H1 (cell line): ENCODE measurements around the gene RAP1GAP. TPM values are rescaled to one million over a fixed set of nuclear protein-coding genes. Genes with fewer than 3 reads are reported as not detected.

Source experiments
- CTCF ChIA-PET: fragments of 300-600 bp; sonication (Branson Sonifier 250); formaldehyde crosslinking; loops from one replicate; lab custom pipeline; 2021; ENCODE audit not compliant: partially characterized antibody; lab: Charles Lee
- POLR2A ChIA-PET: fragments of 300-600 bp; sonication (Branson Sonifier 250); formaldehyde crosslinking; loops from one replicate; lab custom pipeline; 2021; ENCODE audit warnings: inconsistent platforms; ENCODE audit not compliant: partially characterized antibody; lab: Charles Lee
- DNase-seq, 2 experiments: peaks; one replicate each; pipeline versions ENCODE4 v3.0.0 to v3.0.0-alpha.2; 2010 to 2022; ENCODE audit warnings: low spot score in 2 of 2, low read depth in 1 of 2, mixed read lengths in 1 of 2
- FAIRE-seq: peaks from 2 replicates; lab custom pipeline; 2011; peaks lifted over from hg19 to GRCh38; lab: Jason Lieb, UNC
- H2AFZ ChIP-seq: 2 replicates; pipeline ENCODE4 v1.8.1; 2012; ENCODE audit warnings: low read length, inconsistent platforms
- H2AK5ac ChIP-seq: 2 replicates; pipeline ENCODE4 v1.6.1; 2013; ENCODE audit warnings: low read depth, low read length
- H2BK120ac ChIP-seq: replicated peaks from 2 replicates; pipeline ENCODE3; 2013; ENCODE audit warnings: low read depth, low read length, inconsistent platforms
- H2BK12ac ChIP-seq: 2 replicates; pipeline ENCODE4 v1.6.1; 2013; ENCODE audit warnings: low read depth, low read length
- H2BK15ac ChIP-seq: 2 replicates; pipeline ENCODE4 v1.6.1; 2013; ENCODE audit warnings: low read length
- H2BK20ac ChIP-seq: 2 replicates; pipeline ENCODE4 v1.6.1; 2013; ENCODE audit warnings: low read length
- H2BK5ac ChIP-seq: 2 replicates; pipeline ENCODE4 v1.6.1; 2013; ENCODE audit warnings: low read depth, low read length
- H3K14ac ChIP-seq: 2 replicates; pipeline ENCODE4 v1.6.1; 2013; ENCODE audit warnings: inconsistent platforms; ENCODE audit not compliant: insufficient read length
- H3K18ac ChIP-seq: 2 replicates; pipeline ENCODE4 v1.6.1; 2013; ENCODE audit warnings: low read length; ENCODE audit errors: extremely low read depth
- H3K23ac ChIP-seq: 2 replicates; pipeline ENCODE4 v1.6.1; 2013; ENCODE audit warnings: inconsistent platforms; ENCODE audit not compliant: insufficient read length
- H3K23me2 ChIP-seq: 2 replicates; pipeline ENCODE4 v1.6.1; 2013; ENCODE audit warnings: low read depth, low read length
- H3K27ac ChIP-seq: 2 replicates; pipeline ENCODE4 v1.6.1; 2011; ENCODE audit warnings: low read depth, low read length, inconsistent platforms
- H3K27me3 ChIP-seq, 4 experiments: replicated peaks in 1 of 4; 1 replicate in 1 of 4; 2 replicates in 3 of 4; pipeline versions ENCODE4 v1.6.1 to v1.8.1; 2011 to 2013; ENCODE audit warnings: low read length in 3 of 4, mild to moderate bottlenecking in 3 of 4, inconsistent platforms in 2 of 4, mixed read lengths in 2 of 4, moderate library complexity in 1 of 4; ENCODE audit not compliant: control insufficient read depth in 3 of 4, insufficient read depth in 3 of 4; ENCODE audit errors: extremely low read depth in 1 of 4
- H3K36me3 ChIP-seq, 4 experiments: 2 replicates each; pipeline versions ENCODE4 v1.6.1 to v1.8.1; 2011 to 2013; ENCODE audit warnings: mild to moderate bottlenecking in 4 of 4, low read length in 3 of 4, moderate library complexity in 2 of 4, control low read depth in 1 of 4, inconsistent platforms in 1 of 4; ENCODE audit not compliant: insufficient read depth in 4 of 4, control insufficient read depth in 2 of 4
- H3K4ac ChIP-seq: replicated peaks from 2 replicates; pipeline ENCODE3; 2013; ENCODE audit warnings: low read length, low read depth, mixed read lengths, inconsistent platforms; ENCODE audit not compliant: insufficient read length
- H3K4me1 ChIP-seq, 4 experiments: replicated peaks in 1 of 4; 1 replicate in 1 of 4; 2 replicates in 3 of 4; pipeline versions ENCODE4 v1.6.1 to v1.8.1; 2011 to 2013; ENCODE audit warnings: low read length in 3 of 4, inconsistent platforms in 2 of 4, mixed read lengths in 1 of 4; ENCODE audit not compliant: insufficient read depth in 4 of 4, control insufficient read depth in 3 of 4
- H3K4me2 ChIP-seq, 2 experiments: 2 replicates each; pipeline versions ENCODE4 v1.6.1 to v1.8.1; 2011 to 2013; ENCODE audit warnings: low read depth in 2 of 2, low read length in 2 of 2, control low read depth in 1 of 2, inconsistent platforms in 1 of 2, mild to moderate bottlenecking in 1 of 2; ENCODE audit not compliant: insufficient read depth in 1 of 2
- H3K4me3 ChIP-seq, 4 experiments: fragments of 200-600, 300-600 bp in 1 of 4; sonication (generic), shearing (Covaris generic), sonication (Bioruptor Twin) in 1 of 4; 2 replicates each; pipeline versions ENCODE4 v1.5.1 to v1.8.1; 2011 to 2016; ENCODE audit warnings: low read length in 4 of 4, low read depth in 3 of 4, control low read depth in 2 of 4, inconsistent platforms in 2 of 4, mild to moderate bottlenecking in 2 of 4, mixed read lengths in 1 of 4, moderate library complexity in 1 of 4; ENCODE audit not compliant: insufficient read depth in 2 of 4; ENCODE audit errors: extremely low read depth in 1 of 4
- H3K56ac ChIP-seq: replicated peaks from 2 replicates; pipeline ENCODE3; 2013; ENCODE audit warnings: low read depth, mild to moderate bottlenecking, mixed read lengths, low read length, inconsistent platforms; ENCODE audit not compliant: insufficient read length
- H3K79me1 ChIP-seq: 2 replicates; pipeline ENCODE4 v1.6.1; 2013; ENCODE audit warnings: low read depth, low read length, control low read depth
- H3K79me2 ChIP-seq, 2 experiments: 2 replicates each; pipeline versions ENCODE4 v1.6.1 to v1.8.1; 2012 to 2013; ENCODE audit warnings: low read length in 2 of 2, mild to moderate bottlenecking in 2 of 2, inconsistent platforms in 1 of 2; ENCODE audit not compliant: insufficient read depth in 2 of 2, control insufficient read depth in 1 of 2
- H3K9ac ChIP-seq, 4 experiments: replicated peaks in 1 of 4; 1 replicate in 1 of 4; 2 replicates in 3 of 4; pipeline versions ENCODE4 v1.6.1 to v1.8.1; 2011 to 2013; ENCODE audit warnings: low read depth in 3 of 4, low read length in 3 of 4, control low read depth in 2 of 4, mild to moderate bottlenecking in 2 of 4, moderate library complexity in 2 of 4, inconsistent platforms in 1 of 4; ENCODE audit errors: extremely low read depth in 1 of 4
- H3K9me3 ChIP-seq, 2 experiments: 2 replicates each; pipeline versions ENCODE4 v1.6.1 to v1.8.1; 2012 to 2013; ENCODE audit warnings: mild to moderate bottlenecking in 2 of 2, moderate library complexity in 2 of 2, control low read depth in 1 of 2, inconsistent platforms in 1 of 2, low read depth in 1 of 2, low read length in 1 of 2, mixed read lengths in 1 of 2; ENCODE audit not compliant: insufficient read depth in 2 of 2
- H4K20me1 ChIP-seq, 2 experiments: replicated peaks in 1 of 2; 2 replicates each; pipeline versions ENCODE3 to v1.8.1; 2011 to 2013; ENCODE audit warnings: inconsistent platforms in 2 of 2, low read length in 2 of 2, mild to moderate bottlenecking in 1 of 2; ENCODE audit not compliant: insufficient read depth in 2 of 2, control insufficient read depth in 1 of 2
- H4K5ac ChIP-seq: 2 replicates; pipeline ENCODE4 v1.6.1; 2013; ENCODE audit warnings: low read length, low read depth, mixed read lengths, inconsistent platforms; ENCODE audit not compliant: insufficient read length
- H4K8ac ChIP-seq: 2 replicates; pipeline ENCODE4 v1.8.0; 2013; ENCODE audit warnings: mild to moderate bottlenecking, moderate library complexity, low read length, inconsistent platforms; ENCODE audit not compliant: insufficient read depth; ENCODE audit errors: extremely low read depth
- H4K91ac ChIP-seq: replicated peaks from 2 replicates; pipeline ENCODE3; 2013; ENCODE audit warnings: low read length, mixed read lengths, inconsistent platforms; ENCODE audit not compliant: insufficient read length
- HDAC6 ChIP-seq: IDR thresholded peaks from one replicate; pipeline ENCODE4 v1.7.1; 2012; ENCODE audit warnings: low read depth, mild to moderate bottlenecking, inconsistent platforms, low read length, moderate library complexity
- TEAD4 ChIP-seq: IDR thresholded peaks from 2 replicates; pipeline ENCODE4 v1.6.1; 2012; ENCODE audit warnings: low read depth, low read length, inconsistent platforms, mixed read lengths
- WGBS, 2 experiments: shearing (Covaris generic) in 1 of 2; methylation state at CpG; one replicate each; pipeline versions ENCODE4 v1.1.6 to v1.1.7; 2013 to 2015; ENCODE audit warnings: low lambda C conversion rate in 2 of 2, mixed read lengths in 2 of 2, inconsistent platforms in 1 of 2, low coverage in 1 of 2, missing lambda C conversion rate in 1 of 2; ENCODE audit not compliant: insufficient replicate concordance in 2 of 2, insufficient coverage in 1 of 2, insufficient read length in 1 of 2; ENCODE audit errors: extremely low coverage in 1 of 2, missing lambda C conversion rate in 1 of 2; 5-methylcytosine and 5-hydroxymethylcytosine counted together
- polyA plus RNA-seq, 7 experiments: library from polyadenylated mRNA; depleted of rRNA in 3 of 7; stranded (reverse) in 5 of 7; unstranded in 2 of 7; fragments of >200 nt in 5 of 7; fragments of 200-250 nt in 2 of 7; gene quantifications; 1 replicate in 5 of 7; 2 replicates in 1 of 7; 4 replicates in 1 of 7; pipeline versions ENCODE4 v1.2.1 to v1.2.3, GENCODE V29; 2011 to 2013; ENCODE audit warnings: missing spikeins in 2 of 7, mixed read lengths in 2 of 7
- total RNA-seq: library from RNA; stranded (reverse); fragmentation: NEBNext Ultra II Directional; extraction: Animal tissue kit (Norgen Biotek cat#: 25700); gene quantifications from 2 replicates; pipeline ENCODE4 v1.2.1, GENCODE V29; 2021

RAP1GAP gene
- total and polyA plus RNA-seq, 2 of the 8 experiments (the other 6 are each of a cell fraction or from before 2014, with no cell fraction given): 8.4 TPM

- Histone ChIP-seq H3K23me2 (0 out of 2 replicates have a peak, but pooled peaks cover 2% of the 10 kb centered on the region), H2AFZ (no peak overlapping the region), H3K27me3 (no peaks in the 10 kb centered on the region; a peak in 1 of 7 replicates), H2BK12ac (peak overlapping the region; percentile 68; the same call in 1 of the 2 replicates), H4K5ac (no peak overlapping the region), H3K14ac (no peak overlapping the region), H4K8ac (no peak overlapping the region), H3K36me3 (no peaks in the 10 kb centered on the region), H2BK120ac (no peak overlapping the region), H3K23ac (no peak overlapping the region), H3K4me1 (peaks cover 5 to 30% (median 16%) of the 10 kb centered on the region in 4 experiments), H3K79me1 (no peaks in the 10 kb centered on the region), H4K20me1 (no peaks in the 10 kb centered on the region), H3K56ac (no peak overlapping the region), H3K4me2 (peak overlapping the region; percentile 42 to 53; a peak in 3 of 4 replicates), H2BK15ac (no peak overlapping the region), H3K18ac (peak overlapping the region; percentile 24; the same call in 1 of the 2 replicates), H3K4me3 (no peak overlapping the region), H3K9me3 (no peaks in the 10 kb centered on the region), H2BK5ac (peak overlapping the region; percentile 75), H2BK20ac (0 out of 2 replicates have a peak overlapping the region, but pooled peaks have one; percentile 36), H3K27ac (no peak overlapping the region), H3K4ac (no peak overlapping the region), H3K79me2 (no peaks in the 10 kb centered on the region), H3K9ac (no peak overlapping the region; a peak in 1 of 7 replicates), H4K91ac (no peak overlapping the region), H2AK5ac (peak overlapping the region; percentile 46; the same call in 1 of the 2 replicates)
- 44% methylated on average over 13 of the region's 13 CpGs; no CpG with 5 or more reads in 1 of the 2 experiments for whole genome bisulfite sequencing, 2 experiments
- ChIA-PET POLR2A (interaction anchor here (0.6 to 1.2 kb wide), 4 partner anchors 10 to 401 kb away, joined by 3 read pairs; no protein-coding TSS in a partner anchor), CTCF (interaction anchor here (0.6 to 1.6 kb wide), 6 partner anchors 11 to 603 kb away, joined by 3 to 7 read pairs (median 4); no protein-coding TSS in a partner anchor)
- TF ChIP-seq HDAC6: no peak
- peak; percentile 89 for TF ChIP-seq TEAD4
- no peak for DNase-seq
- FAIRE-seq: no peak
Measured at GRCh38 chr1:21630571-21631343, 38.4 kb downstream of the RAP1GAP start.
